Middle frontal gyrus (tissue), 1 donor: ENCODE data around the gene CDIPT.

Experiments
- DNase-seq: peaks from one replicate; pipeline ENCODE4 v3.0.0-alpha.2; 2015; ENCODE audit warnings: low spot score; ENCODE audit errors: extremely low spot score

Gene CDIPT

DNA sequence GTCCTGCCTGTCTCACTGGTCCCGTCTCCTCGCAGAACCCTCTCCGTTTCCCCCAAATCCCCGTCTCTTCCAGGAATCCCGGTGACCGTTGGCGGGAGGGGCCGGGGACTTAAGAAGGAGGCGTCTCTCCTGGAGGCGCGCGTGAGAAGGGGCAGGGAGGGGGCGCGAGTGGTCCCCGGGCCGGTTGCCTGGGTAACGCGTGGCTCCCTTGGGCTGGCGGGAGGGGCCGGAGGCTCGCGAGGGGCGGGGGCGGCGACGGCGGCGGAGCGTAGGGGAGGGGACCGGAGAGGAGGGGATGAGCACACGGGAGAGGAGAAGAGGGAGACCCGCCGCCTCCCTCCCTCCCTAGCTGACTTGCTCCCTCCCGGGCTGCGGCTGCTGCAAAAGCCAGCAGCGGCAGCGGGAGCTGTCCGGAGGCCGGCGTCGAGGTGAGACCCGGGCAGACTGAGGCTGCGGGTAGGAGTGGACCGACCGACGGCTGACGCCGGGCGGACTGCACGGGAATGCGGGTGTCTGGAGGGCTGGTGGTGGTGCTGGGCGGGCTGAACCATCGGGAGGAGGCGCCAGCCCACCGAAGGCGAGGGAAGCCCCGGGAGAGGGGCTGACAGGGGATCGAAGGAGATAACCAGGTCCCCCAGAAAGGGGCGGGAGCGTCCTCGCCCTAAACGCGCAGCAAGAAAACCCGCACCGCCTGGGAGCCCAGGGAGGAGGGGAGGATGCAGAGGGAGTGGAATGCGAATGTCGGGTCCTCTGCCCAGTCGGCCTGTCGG is 50.9 kb downstream of the CDIPT start, which contains the start of gene PRRT2:
TSS of gene PRRT2 (plus strand) at position 298 of the 770 bp plus-strand sequence. CDS start 862 bp downstream, outside the sequence.
- DNase-seq: peak; percentile 47

DNA sequence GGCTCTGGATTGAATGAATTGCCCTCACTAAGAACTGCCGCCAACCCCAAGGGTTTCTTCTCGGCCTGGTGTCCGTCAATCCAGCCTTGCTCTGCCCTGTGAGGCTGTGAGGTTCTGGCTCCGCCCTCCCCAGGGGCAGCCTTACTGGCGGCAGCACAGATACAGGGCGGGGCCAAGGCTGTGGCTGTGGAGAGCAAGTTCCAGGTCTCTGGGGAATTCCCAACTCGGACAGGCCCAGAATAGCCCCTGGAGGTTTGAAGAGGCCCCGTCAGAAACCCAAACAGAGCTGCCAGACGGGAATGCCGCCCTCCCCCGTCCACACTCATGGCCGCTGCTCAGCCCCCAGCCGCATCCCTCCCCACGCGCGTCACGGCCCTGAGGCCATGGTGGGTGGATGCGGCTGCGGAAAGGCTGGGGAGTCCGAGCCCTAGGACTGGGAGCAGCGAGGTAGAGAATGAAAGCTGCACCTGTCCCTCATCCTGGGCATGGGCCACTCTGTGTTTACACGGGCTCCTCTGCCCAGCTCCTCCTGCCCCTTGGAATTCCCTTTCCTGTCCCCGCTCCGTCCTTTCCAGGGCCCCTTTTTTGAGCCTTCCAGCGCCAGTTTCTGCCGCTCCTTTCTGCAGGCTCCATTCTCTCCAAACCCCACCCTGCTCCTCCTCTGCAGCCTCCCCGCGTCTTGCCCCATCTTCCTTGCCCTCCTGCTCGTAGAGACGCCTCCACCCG is 51.7 kb downstream of the CDIPT start:
- DNase-seq: peak; percentile 79

DNA sequence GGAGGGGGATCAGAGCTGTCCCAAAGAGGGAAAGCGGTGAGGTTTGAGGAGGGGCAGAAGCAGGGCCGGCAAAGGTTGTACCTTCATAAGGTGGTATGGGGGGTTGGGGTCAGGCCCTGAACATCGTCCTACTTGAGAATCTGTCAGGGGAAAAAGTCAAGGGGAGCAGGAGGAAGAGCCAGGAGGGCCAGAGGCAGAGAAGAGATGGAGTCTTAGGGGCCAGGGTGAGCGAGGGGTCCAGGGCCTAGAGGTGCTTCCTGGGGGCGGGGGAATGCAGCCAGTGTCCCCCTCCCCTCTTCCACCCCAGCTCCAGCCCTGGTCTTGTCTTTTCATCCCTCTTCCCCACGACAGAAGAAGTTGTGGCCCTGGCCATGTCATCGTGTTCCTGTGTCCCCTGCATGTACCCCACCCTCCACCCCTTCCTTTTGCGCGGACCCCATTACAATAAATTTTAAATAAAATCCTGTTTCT is 52.3 kb downstream of the CDIPT start:
- no peak for DNase-seq

DNA sequence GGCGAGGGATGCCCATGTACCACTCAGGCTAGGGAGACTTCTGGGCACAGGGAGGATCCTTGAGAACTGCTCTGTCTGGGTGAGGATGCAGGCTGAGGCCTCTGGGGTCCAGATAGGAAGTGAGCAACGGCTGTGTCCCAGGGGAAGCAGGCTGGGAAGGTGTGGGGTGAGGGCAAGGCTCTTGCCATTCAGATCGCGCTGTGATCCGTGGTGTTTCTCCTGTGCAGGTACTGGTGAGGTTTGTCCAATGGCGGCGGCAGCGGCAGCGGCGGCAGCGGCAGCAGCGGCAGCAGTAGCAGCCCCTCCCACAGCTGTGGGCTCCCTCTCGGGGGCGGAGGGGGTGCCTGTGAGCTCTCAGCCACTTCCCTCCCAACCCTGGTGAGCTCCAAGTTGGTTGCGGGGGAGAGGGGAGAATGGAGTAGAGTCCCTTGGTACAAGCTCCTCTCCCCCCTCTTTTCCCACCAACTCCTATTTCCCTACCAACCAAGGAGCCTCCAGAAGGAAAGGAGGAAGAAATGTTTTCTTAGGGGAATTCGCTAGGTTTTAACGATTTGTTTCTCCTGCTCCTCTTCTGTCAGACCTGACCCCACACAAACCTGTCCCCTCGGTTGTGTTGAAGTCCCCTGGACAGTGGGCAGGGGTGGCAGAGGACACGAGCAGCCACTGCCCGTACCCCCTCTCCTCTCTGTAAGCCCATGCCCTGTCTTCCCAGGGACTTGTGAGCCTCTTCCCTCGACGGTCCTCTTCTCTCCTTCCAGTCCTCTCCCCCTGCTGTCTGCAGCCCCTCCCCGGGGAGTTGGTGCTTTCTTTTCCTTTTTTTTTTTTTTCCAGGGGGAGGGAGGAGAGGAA is 53.0 kb downstream of the CDIPT start:
- no peak for DNase-seq

DNA sequence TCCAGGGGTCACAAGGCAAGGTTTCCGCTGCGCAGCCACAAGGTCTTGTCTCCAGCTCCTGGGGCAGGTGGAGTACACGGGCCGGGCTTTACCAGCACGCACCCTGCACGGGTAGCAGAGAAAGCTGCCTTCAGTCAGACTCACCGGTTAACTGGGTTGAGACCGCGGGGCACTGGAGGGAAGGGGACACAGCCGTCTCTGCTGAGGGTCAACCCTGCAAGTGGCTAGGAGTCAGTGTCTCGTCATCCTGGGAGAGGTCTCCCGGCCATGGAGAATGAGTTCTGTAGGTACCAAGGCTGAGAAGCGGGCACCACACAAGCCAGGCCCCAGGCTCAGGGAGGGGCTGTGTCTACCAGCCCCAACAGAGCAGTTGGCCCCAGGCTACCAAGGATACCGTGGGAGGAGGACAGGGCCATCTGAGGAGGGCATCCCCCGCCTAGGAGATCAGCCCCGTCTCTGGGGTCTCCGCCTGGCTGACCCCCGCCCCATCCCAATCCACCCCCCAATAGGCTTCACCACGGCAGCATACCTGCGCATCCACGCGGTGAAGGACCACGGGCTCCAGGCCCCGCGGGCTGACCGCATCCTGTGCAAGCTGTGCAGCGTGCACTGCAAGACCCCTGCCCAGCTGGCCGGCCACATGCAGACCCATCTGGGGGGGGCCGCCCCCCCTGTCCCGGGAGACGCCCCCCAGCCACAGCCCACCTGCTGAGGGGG is 53.8 kb downstream of the CDIPT start:
- DNase-seq: no peak
